HG02981 (cell line): ENCODE results near the gene SENP7.
"Not testable (repeated sequence)": the region's sequence is repeated elsewhere in the genome, so short reads cannot be mapped to it uniquely, and the experiment has no call there.

ENCODE experiments used
- ATAC-seq: cut with Tn5 transposase; IDR thresholded peaks from one replicate; pipeline ENCODE4 v1.9.1; 2021; ENCODE audit warnings: mild to moderate bottlenecking, moderate library complexity; ENCODE audit not compliant: unreplicated experiment

The SENP7 gene

DNA sequence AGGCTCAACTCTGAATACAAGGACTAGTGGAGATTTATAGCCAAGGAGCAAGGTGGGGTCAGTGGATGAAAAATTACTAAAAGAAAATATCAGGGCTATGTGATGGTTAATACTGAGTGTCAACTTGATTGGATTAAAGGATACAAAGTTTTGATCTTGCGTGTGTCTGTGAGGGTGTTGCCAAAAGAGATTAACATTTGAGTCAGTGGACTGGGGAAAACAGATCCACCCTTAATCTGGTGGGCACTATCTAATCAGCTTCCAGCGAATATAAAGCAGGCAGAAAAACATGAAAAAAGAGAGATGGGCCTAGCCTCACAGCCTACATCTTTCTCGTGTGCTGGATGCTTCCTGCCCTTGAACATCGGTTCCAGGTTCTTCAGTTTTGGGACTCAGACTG is 14.4 kb upstream of the SENP7 start:
- ATAC-seq = no peak

DNA sequence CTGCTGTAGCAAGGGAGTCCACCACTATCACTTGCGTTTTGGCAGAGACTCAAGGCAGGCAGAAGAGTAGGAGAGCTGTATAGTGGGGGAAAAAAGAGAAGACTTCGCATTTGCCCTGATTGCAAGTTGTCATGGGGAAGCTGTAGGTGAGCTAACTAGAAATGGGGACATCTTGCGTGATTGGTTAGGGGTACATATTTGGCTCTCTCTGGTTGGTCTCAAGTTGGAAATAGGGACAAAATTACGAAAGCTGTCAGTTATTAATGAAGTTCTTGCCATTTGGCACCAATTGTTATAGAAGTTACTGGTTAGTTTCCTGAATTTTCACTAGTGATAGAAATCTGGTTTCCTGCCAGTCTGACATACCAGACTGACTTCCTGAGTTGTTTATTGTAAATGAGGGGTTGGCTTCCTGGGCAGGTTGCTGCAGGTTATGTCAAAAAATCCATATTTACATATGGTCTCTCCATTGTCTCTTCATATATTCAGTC is 8.2 kb upstream of the SENP7 start:
- no peak for ATAC-seq

GRCh38 chr3:101519685-101520365 is 6.8 kb upstream of the SENP7 start:
- no peak for ATAC-seq

GRCh38 chr3:101518421-101518871 is 5.4 kb upstream of the SENP7 start:
- peak; percentile 98 for ATAC-seq

- ATAC-seq = peak; percentile 35
Measured at GRCh38 chr3:101513419-101513986, 491 bp upstream of the SENP7 start.

- peak; percentile 28 for ATAC-seq
Measured at GRCh38 chr3:101512396-101512645, 691 bp downstream of the SENP7 start.

DNA sequence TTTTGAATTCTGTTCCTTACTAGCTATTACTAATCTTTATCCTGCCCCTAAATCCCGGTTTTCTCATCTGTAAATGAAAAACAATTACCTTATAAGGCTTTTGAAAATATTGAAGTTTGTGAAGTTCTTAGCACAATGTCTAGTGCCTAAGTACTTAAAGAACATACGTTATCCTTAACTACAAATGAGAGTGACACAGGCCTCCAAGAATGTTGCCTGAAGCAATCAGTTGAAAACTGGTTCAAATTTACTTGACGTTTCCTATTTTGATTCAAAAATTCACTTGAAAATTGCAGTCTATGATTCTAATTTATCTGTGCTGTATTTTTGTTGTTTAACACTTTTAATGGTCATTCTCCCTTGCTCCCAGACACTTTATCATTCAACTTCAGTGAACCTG is 3.2 kb downstream of the SENP7 start:
- no peak for ATAC-seq

DNA sequence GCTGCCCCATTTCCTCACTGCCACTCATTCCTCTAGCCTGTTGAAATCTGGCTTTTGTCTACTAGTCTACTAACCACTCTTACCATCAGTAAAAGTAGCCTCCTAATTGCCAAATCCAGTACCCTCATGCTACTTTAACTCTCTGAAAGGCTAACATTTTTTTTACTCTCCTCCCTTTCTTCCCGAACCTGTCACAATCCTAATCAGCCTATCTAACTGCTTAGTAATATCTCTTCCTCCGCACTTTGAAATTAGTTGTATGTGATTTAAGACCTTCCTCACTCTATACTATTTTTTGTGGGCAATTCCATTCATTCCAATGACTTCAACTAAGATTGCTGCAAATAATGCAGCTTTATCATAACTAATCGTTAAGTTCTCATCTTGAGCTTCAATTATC is 3.7 kb downstream of the SENP7 start:
- no peak for ATAC-seq

GRCh38 chr3:101501783-101502182 is 11.2 kb downstream of the SENP7 start:
- ATAC-seq = no peak

GRCh38 chr3:101500208-101500607 is 12.8 kb downstream of the SENP7 start:
- no peak for ATAC-seq

DNA sequence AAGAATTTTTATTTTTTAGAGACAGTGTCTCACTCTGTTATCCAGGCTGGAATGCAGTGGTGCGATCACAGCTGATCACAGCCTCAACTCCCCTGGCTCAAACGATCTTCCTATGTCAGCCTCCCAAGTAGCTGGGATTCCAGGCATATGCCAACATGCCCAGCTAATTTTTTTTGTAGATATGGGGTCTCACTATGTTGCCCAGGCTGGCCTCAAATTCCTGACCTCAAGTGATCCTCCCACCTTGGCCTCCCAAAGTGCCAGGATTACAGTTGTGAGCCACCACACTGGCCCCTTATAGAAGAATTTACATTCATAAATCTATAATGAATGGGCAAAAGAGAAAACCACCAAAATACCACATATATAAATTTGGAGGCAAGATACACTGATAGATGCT is 15.2 kb downstream of the SENP7 start:
- no peak for ATAC-seq

DNA sequence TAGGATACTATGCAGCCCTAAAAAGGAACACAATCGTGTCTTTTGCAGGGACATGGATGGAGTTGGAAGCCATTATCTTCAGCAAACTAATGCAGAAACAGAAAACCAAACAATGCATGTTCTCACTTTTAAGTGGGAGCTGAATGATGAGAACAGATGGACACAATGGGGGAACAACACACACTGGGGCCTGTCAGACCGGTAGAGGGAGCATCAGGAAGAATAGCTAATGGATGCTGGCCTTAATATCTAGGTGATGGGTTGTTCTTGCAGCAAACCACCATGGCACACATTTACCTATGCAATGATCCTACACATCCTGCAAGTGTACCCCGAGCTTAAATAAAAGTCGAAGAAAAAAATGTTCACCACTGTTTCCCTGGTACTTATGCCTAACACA is 17.5 kb downstream of the SENP7 start:
- no peak for ATAC-seq

DNA sequence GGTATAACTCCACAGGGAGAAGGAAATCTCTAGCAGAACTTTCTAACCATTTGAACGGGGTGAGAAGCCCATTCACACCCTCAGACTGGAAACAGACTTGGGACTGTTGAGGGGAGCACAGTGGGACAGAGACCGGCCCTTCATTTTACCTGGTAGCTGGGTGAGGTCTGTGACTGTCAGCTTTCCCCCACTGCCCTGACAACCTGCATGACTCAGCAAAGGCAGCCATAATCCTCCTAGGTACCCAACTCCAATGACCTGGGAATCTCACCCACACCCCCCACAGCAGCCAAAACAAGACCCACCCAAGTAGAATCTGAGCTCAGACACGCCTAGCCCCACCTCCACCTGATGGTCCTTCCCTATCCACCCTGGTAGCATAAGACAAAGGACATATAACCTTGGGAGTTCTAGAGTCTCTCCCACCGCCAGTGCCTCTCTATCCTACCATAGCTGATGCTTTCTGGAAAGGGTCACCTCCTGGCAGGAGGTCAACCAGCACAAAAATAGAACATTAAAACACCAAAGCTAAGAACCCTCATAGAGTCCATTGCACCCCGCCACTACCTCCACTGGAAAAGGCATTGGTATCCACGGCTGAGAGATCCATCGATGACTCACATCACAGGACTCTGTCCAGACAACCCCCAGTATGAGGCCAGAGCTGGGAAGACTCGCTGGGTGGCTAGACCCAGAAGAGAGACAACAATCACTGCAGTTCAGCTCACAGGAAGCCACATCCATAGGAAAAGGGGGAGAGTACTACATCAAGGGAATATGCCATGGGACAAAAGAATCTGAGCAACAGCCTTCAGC is 28.0 kb downstream of the SENP7 start:
- ATAC-seq = no peak

GRCh38 chr3:101478980-101479379 is 34.0 kb downstream of the SENP7 start:
- no peak for ATAC-seq

DNA sequence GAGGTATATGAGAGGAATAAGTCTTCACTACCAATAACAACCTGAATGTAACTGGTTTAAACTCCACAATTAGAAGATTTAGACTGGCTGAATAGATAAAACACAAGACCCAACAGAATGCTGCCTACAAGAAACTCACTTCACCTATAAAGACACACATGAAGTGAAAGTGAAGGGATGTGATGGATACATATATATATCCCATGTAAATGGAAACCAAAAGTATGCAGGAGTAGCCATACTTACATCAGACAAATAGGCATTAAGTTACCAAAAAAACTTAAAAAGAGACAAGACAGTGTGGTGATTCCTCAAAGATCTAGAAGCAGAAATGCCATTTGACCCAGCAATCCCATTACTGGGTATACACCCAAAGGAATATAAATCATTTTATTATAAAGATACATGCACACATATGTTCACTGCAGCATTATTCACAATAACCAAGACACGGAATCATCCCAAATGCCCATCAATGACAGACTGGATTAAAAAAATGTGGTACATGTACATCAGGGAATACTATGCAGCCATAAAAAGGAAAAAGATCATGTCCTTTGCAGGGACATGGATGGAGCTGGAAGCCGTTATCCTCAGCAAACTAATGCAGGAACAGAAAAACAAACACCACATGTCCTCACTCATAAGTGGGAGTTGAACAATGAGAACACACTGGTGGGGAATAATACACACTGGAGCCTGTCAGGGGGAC is 38.0 kb downstream of the SENP7 start:
- not testable (repeated sequence) for ATAC-seq

DNA sequence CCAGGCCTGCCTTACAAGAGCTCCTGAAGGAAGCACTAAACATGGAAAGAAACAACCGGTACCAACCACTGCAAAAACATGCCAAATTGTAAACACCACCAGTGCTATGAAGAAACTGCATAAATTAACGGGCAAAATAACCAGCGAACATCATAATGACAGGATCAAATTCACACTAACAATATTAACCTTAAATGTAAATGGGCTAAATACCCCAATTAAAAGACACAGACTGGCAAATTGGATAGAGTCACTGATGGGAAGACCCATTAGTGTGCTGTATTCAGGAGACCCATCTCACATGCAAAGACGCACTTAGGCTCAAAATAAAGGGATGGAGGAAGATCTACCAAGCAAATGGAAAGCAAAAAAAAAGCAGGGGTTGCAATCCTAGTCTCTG is 44.3 kb downstream of the SENP7 start:
- ATAC-seq = not testable (repeated sequence)

- ATAC-seq = not testable (repeated sequence)
Measured at GRCh38 chr3:101467310-101467663, 45.7 kb downstream of the SENP7 start.

GRCh38 chr3:101466465-101467309 is 46.3 kb downstream of the SENP7 start:
- no peak for ATAC-seq

GRCh38 chr3:101464235-101464634 is 48.8 kb downstream of the SENP7 start:
- ATAC-seq = no peak

- no peak for ATAC-seq
Measured at GRCh38 chr3:101461451-101461850, 51.6 kb downstream of the SENP7 start.

DNA sequence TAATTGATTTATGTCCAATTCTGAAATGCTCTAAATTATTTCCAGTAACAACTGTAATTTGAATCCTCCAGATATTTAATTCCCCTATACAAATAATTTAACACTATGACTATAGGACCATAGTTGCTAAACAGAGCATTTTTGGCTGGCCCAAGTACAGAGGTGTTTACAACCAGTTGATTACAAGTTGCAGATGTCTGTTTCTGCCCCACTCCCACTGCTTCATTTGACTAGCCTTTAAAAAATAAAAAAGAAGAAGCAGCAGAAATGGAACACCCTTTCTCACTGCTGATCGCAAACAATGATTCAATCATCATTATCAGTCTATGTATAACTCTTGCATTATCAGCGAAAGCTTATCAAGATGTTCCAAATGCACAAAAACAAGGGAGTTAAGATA is 54.6 kb downstream of the SENP7 start:
- ATAC-seq = no peak
